Measurements from ENCODE around the gene NPC1.
"Not testable (repeated sequence)": the region's sequence is repeated elsewhere in the genome, so short reads cannot be mapped to it uniquely, and the experiment has no call there.

Gene NPC1

DNA sequence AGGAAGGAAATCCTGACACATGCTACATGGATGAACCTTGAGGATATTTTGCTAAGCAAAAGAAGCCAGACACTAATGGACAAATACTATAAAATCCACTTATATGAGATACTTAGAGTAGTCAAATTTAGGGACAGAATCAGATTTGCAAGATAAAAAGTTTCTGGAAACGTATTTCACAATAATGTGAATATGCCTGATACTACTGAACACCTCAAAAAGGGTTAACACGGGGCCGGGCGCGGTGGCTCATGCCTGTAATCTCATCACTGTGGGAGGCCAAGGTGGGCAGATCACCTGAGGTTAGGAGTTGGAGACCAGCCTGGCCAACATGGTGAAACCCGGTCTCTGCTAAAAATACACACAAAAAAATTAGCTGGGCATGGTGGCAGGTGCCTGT is 84.7 kb downstream of the NPC1 start:
- Mint-ChIP-seq H3K27me3 (no peaks in the 10 kb centered on the region), H3K36me3 (peaks cover 3% of the 10 kb centered on the region), H3K27ac (no peak overlapping the region), H3K4me1 (peaks cover 39% of the 10 kb centered on the region), H3K9me3 (no peaks in the 10 kb centered on the region), H3K4me3 (no peak overlapping the region)
- DNase-seq (ENCODE audit: low spot score in 2 of 2): no peak
- ATAC-seq (ENCODE audit: low read depth): no peak

DNA sequence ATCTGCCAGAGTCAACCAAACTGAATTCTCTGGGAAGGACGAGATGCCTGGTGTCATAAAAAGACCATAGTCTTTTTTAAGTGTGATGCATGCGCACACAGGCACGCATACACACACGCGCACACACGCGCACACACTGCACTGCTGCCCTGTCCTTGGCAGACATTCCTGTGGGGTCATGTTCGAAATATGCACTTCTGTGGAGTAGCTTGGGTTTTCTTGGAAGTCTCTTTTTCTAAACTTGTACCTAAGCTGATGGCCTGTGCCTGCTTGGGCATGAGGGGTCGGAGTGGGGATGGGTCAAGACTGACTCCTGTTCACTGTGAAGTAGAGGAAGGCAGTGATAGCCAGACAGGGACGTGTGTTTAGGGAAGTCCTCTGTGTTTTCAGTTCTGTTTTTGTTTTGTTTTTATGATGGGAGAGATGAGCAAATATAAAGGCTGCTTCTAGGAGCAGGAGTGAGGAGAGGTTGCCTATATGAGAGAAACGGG is 87.0 kb downstream of the NPC1 start:
- Mint-ChIP-seq H3K9me3 (no peaks in the 10 kb centered on the region), H3K4me3 (peak overlapping the region; percentile 50), H3K36me3 (no peaks in the 10 kb centered on the region), H3K27ac (peak overlapping the region; percentile 43), H3K4me1 (peaks cover 36% of the 10 kb centered on the region), H3K27me3 (no peaks in the 10 kb centered on the region)
- no peak for ATAC-seq (ENCODE audit: low read depth)
- no peak for DNase-seq (ENCODE audit: low spot score in 2 of 2)

DNA sequence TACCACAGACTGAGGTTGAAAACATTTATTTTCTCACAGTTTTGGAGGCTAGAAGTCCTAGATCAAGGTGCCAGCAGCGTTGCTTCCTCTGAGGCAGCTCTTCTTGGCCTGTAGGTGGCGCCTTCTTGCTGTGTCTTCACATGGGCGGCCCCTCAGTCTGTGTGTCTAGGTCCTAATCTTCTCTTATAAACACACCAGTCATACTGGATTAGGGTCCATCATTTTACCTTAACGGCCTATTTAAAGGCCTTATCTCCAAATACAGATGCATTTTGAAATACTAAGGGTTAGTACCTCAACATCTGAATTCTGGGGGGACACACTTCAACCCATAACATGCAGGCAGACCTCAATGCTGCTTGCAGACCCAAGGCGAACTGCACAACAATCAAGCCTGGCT is 87.4 kb downstream of the NPC1 start:
- Mint-ChIP-seq H3K36me3 (no peaks in the 10 kb centered on the region), H3K4me3 (peak overlapping the region; percentile 50), H3K9me3 (no peaks in the 10 kb centered on the region), H3K4me1 (peaks cover 32% of the 10 kb centered on the region), H3K27me3 (no peaks in the 10 kb centered on the region), H3K27ac (no peak overlapping the region)
- DNase-seq (ENCODE audit: low spot score in 2 of 2) (peak; percentile 47 to 54), ATAC-seq (ENCODE audit: low read depth) (peak; percentile 26)

DNA sequence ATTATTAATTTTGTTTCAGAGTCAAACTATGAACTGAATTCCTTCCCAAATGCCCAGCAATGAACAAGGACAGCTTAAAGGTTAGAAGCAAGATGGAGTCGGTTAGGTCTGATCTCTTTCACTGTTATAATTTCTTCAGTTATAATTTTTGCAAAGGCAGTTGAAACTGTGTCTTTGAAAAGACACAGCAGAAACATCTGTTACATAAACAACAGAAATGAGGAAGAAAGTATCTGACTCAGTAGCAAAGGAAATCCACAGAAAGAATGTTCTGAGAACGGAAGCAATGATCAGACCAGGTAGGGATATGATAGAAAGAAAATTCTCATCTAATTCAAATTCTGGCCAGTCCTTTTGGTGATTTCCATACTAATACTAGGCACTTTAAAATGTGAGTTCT is 88.2 kb downstream of the NPC1 start:
- H3K4me3 Mint-ChIP-seq: no peak overlapping the region
- no peaks in the 10 kb centered on the region for H3K27me3 Mint-ChIP-seq
- H3K9me3 Mint-ChIP-seq: no peaks in the 10 kb centered on the region
- DNase-seq (ENCODE audit: low spot score in 2 of 2): no peak
- peaks cover 2% of the 10 kb centered on the region for H3K36me3 Mint-ChIP-seq
- ATAC-seq (ENCODE audit: low read depth): no peak
- peaks cover 33% of the 10 kb centered on the region for H3K4me1 Mint-ChIP-seq
- peak overlapping the region; percentile 85 for H3K27ac Mint-ChIP-seq

DNA sequence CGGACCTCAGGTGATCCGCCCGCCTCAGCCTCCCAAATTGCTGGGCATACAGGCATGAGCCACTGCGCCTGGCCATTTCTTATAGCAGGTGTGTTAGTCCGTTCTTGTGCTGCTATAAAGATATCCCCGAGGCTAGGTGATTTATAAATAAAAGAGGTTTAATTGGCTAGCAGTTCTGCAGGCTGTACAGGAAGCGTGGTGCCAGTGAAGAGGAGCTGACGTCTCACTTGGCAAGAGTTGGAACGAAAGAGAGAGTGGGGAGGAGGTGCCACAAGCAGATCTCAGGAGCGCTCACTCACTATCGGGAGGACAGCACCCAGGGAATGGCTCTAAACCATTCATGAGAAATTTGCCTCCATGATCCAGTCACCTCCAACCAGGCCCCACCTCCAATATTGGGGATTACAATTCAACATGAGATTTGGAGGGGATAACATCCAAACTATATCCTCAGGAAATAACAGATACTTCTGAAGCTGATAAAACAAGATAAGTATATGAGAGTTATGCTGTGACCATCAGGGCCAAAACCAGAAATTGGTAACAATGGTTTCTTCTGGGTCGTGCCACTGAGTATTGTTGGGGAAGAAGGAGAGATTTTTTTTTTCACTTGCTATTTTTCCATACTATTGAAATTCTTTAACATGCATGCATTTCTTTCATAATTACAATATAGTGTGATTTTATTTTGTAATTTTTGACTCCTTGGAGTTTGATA is 90.4 kb downstream of the NPC1 start:
- H3K27me3 Mint-ChIP-seq: no peaks in the 10 kb centered on the region
- H3K27ac Mint-ChIP-seq: peak overlapping the region; percentile 14
- DNase-seq (ENCODE audit: low spot score in 2 of 2) (no peak), ATAC-seq (ENCODE audit: low read depth) (no peak)
- peaks cover 2% of the 10 kb centered on the region for H3K36me3 Mint-ChIP-seq
- H3K4me3 Mint-ChIP-seq: peak overlapping the region; percentile 59
- peaks cover 28% of the 10 kb centered on the region for H3K4me1 Mint-ChIP-seq
- no peaks in the 10 kb centered on the region for H3K9me3 Mint-ChIP-seq

DNA sequence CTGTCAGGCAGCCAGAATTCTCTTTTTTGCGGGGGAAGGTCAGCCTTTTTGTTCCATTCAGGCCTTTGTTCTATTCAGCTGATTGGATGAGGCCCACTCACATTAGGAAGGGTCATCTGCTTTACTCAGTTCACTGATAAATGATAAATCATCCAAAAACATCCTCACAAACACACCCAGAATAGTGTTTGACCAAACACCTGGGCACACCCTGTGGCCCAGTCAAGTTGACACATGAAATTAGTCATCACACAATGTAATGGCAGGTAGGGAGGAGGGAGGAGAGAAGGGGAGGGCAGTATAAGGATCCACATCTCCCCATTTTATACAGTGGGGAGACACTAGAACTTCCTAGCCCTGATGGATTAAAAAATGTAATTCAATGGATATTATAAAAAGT is 91.3 kb downstream of the NPC1 start:
- H3K27ac Mint-ChIP-seq: peak overlapping the region; percentile 14
- no peak overlapping the region for H3K4me3 Mint-ChIP-seq
- no peak for DNase-seq (ENCODE audit: low spot score in 2 of 2)
- no peaks in the 10 kb centered on the region for H3K27me3 Mint-ChIP-seq
- H3K4me1 Mint-ChIP-seq: peaks cover 30% of the 10 kb centered on the region
- ATAC-seq (ENCODE audit: low read depth): no peak
- H3K9me3 Mint-ChIP-seq: no peaks in the 10 kb centered on the region
- H3K36me3 Mint-ChIP-seq: peaks cover 2% of the 10 kb centered on the region

DNA sequence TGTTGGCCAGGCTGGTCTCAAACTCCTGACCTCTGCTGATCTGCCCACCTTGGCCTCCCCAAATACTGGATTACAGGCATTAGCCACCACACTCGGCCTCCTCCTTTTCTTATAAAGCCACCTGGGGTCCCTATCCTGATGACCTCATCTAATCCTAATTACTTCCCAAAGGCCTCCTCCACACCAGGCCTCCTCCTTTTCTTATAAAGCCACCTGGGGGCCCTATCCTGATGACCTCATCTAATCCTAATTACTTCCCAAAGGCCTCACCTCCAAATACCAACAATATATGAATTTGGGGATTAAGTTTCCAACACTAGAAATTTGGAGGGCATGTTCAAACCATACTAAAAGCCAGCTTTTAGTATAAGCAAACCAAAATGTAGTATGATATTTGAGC is 92.7 kb downstream of the NPC1 start:
- Mint-ChIP-seq H3K27me3 (no peaks in the 10 kb centered on the region), H3K4me3 (no peak overlapping the region), H3K9me3 (no peaks in the 10 kb centered on the region), H3K27ac (no peak overlapping the region), H3K4me1 (peaks cover 23% of the 10 kb centered on the region), H3K36me3 (peaks cover 2% of the 10 kb centered on the region)
- DNase-seq (ENCODE audit: low spot score in 2 of 2) (no peak), ATAC-seq (ENCODE audit: low read depth) (no peak)

DNA sequence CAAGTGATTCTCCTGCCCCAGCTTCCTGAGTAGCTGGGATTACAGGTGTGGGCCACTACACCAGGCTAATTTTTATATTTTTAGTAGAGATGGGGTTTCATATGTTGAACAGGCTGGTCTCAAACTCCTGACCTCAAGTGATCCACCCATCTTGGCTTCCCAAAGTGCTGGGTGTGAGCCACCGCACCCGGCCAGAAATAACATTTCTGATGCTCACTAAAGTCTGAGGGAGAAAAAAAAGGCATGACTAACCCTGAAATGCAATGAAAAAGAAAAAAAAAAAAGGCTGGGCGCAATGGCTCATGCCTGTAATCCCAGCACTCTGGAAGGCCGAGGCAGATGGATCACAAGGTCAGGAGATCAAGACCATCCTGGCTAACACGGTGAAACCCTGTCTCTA is 96.7 kb downstream of the NPC1 start:
- not testable (repeated sequence) for DNase-seq (ENCODE audit: low spot score in 2 of 2); H3K9me3 Mint-ChIP-seq; H3K36me3 Mint-ChIP-seq; H3K27me3 Mint-ChIP-seq; ATAC-seq (ENCODE audit: low read depth)
- Mint-ChIP-seq H3K4me1 (peaks cover 23% of the 10 kb centered on the region), H3K27ac (peak overlapping the region; percentile 91), H3K4me3 (peak overlapping the region; percentile 65)

DNA sequence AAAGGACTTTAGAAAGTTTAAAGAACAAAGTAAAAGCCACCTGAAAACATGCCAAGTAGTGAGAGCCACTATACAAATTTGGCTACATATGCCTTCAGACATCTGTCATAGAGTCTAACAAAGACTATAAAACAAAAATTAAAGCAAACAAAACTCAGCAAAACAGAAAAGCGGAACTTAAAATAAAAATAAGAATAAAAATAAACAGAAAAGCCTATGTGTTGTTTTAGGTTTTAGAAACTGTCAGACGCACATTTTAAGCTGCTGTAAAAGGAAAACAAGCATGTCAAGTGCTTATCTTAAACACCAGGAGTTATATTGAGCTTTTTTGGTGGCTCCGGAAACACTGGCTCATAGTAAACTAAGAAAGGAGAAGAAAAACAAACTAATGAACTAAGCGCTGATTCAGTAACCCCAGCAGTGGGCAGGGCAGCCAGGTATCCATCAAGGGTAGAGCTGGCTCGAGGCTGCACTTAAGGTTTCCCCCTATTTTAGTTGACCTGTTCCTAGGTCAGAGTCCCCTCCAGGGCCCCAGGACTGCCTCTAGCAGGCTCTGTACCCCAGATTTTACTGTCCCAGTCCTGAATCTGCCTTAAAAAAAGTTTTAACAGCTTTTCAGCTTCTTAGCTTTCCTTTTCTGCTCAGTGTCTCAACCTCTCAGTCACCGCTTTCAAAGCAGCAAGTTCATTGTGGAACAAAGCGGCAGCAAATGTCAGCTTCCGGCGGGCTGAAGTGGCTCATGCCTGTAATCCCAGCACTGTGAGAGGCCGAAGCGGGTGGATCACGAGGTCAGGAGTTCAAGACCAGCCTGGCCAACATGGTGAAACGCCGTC is 98.4 kb downstream of the NPC1 start:
- Mint-ChIP-seq H3K27ac (peak overlapping the region; percentile 91), H3K9me3 (no peaks in the 10 kb centered on the region), H3K4me1 (peaks cover 26% of the 10 kb centered on the region), H3K27me3 (no peaks in the 10 kb centered on the region), H3K4me3 (peak overlapping the region; percentile 79), H3K36me3 (peaks cover 3% of the 10 kb centered on the region)
- DNase-seq (ENCODE audit: low spot score in 2 of 2): peak in 1 of 2 donors; percentile 29
- peak; percentile 78 for ATAC-seq (ENCODE audit: low read depth)

DNA sequence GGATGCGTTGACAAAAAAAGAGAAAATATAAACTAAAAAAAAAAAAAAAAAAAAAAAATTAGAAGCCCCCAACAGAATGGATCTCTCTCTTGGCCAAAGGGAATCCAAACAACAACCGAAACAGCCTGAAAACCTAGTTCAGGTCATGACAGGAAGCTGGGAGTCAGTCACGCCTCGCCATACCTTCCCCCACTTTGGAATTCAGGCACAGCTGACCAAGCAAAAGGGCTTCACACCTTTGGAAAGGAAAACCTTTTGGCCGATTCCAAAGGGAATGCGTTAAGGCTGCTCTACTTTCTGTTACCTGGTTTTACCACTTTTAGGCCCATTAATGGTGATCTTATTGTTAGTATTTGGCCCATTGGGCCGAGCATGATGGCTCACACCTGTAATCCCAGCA is 100.9 kb downstream of the NPC1 start:
- no peak for DNase-seq (ENCODE audit: low spot score in 2 of 2)
- Mint-ChIP-seq H3K36me3 (peaks cover 10% of the 10 kb centered on the region), H3K27ac (no peak overlapping the region), H3K4me3 (no peak overlapping the region), H3K9me3 (no peaks in the 10 kb centered on the region), H3K27me3 (no peaks in the 10 kb centered on the region), H3K4me1 (peaks cover 22% of the 10 kb centered on the region)
- no peak for ATAC-seq (ENCODE audit: low read depth)

DNA sequence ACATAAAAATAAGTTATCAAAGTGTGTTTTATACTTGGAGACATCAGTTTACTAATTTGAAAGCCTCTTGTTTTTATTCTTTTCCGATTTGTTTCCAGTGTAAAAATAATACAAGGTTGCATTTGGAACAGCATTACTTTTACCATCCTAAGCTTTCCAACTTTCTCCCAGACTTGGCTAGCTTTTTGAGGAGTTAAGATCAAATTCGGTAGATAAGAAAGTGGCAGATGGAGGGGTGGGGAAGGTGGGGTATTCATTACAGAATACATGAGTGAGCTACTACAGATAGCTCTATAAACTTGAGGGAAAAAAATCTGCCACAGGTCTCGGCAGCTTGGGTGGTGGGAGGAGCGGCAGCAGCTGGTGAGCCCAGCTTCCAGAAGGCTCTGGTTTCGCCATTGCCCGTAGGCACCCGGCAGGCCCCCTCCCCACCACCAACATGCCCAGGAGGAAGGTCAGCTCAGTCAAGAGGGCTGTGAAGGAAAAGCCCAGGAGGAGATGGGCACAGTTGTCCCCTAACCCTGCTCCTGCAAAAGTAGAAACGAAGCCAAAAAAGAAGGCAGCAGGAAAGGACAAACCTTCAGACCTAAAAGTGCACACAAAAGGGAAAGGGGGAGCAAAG is 101.6 kb downstream of the NPC1 start:
- Mint-ChIP-seq H3K27me3 (no peaks in the 10 kb centered on the region), H3K9me3 (no peaks in the 10 kb centered on the region), H3K4me1 (peaks cover 23% of the 10 kb centered on the region), H3K36me3 (peaks cover 15% of the 10 kb centered on the region), H3K27ac (peak overlapping the region; percentile 20), H3K4me3 (no peak overlapping the region)
- ATAC-seq (ENCODE audit: low read depth): no peak
- no peak for DNase-seq (ENCODE audit: low spot score in 2 of 2)
